HepG2 (cell line): ENCODE data around the gene TNFRSF18.

ENCODE experiments used
- EED ChIP-seq: sonication (generic); formaldehyde crosslinking; IDR thresholded peaks from 2 replicates; pipeline ENCODE4 v1.5.0; 2020; ENCODE audit warnings: mild to moderate bottlenecking, missing genetic modification reagents
- RAD21 ChIP-seq: fragments of 450-650 bp; formaldehyde crosslinking; IDR thresholded peaks from 2 replicates; pipeline ENCODE4 v1.5.0; 2020; ENCODE audit warnings: mild to moderate bottlenecking
- RNF2 ChIP-seq: fragments of 450-650 bp; conservative IDR thresholded peaks from 2 replicates; pipeline ENCODE4 v1.6.1; 2016; ENCODE audit warnings: low read depth
- ZNF841 ChIP-seq: sonication (generic); formaldehyde crosslinking; IDR thresholded peaks from 2 replicates; pipeline ENCODE4 v1.8.1; 2023; ENCODE audit warnings: missing genetic modification reagents, borderline replicate concordance
- TF ChIP-seq, protein P1 (sequence below): sonication (generic); formaldehyde crosslinking; IDR thresholded peaks from 2 replicates; pipeline ENCODE4 v1.5.0; 2020; ENCODE audit warnings: mild to moderate bottlenecking, missing genetic modification reagents, moderate library complexity
- TF ChIP-seq, protein P2 (sequence below): IDR thresholded peaks from 2 replicates; pipeline ENCODE4 v1.6.1; 2016; ENCODE audit warnings: missing biosample characterization, missing genetic modification reagents, low read depth

DNA sequence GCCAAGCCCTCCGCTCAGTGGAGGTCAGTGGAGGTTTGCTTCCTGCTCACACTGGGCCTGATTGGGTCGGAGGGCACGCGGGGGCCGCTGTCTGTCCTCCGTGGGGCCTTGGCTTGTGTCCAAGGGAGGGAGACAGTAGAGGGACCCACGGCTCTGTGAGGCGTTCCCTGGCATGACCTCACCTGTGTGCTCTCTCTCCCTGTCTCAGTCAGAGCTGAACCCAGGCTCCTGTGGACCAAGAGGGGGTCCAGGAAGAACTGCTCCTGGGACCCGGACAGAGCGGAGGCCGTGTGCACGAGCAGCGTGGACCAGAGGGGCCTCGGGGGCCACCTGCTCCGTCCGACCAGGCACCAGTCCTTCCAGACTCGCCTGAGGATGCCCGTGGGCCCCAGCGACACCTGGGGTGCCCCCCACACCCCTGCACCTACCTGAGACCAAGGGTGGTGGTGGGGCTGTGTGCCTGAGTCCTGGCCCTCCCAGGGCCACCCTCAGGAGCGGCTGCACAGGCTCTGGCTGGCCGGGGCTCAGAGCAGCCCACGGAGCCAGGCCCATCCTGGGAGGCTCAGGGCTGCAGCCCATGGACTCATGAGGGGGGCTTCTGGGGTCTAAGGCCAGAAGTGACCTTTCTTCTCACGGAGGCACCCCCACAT, 46.0 kb downstream of the TNFRSF18 start:
- TF ChIP-seq ZNF841 (CRISPR knock-in tag) (no peak), RAD21 (no peak), EED (CRISPR knock-in tag) (no peak), RNF2 (no peak)
- TF ChIP-seq, protein P1, sequence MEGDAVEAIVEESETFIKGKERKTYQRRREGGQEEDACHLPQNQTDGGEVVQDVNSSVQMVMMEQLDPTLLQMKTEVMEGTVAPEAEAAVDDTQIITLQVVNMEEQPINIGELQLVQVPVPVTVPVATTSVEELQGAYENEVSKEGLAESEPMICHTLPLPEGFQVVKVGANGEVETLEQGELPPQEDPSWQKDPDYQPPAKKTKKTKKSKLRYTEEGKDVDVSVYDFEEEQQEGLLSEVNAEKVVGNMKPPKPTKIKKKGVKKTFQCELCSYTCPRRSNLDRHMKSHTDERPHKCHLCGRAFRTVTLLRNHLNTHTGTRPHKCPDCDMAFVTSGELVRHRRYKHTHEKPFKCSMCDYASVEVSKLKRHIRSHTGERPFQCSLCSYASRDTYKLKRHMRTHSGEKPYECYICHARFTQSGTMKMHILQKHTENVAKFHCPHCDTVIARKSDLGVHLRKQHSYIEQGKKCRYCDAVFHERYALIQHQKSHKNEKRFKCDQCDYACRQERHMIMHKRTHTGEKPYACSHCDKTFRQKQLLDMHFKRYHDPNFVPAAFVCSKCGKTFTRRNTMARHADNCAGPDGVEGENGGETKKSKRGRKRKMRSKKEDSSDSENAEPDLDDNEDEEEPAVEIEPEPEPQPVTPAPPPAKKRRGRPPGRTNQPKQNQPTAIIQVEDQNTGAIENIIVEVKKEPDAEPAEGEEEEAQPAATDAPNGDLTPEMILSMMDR (CRISPR knock-in tag): no peak
- TF ChIP-seq, protein P2, sequence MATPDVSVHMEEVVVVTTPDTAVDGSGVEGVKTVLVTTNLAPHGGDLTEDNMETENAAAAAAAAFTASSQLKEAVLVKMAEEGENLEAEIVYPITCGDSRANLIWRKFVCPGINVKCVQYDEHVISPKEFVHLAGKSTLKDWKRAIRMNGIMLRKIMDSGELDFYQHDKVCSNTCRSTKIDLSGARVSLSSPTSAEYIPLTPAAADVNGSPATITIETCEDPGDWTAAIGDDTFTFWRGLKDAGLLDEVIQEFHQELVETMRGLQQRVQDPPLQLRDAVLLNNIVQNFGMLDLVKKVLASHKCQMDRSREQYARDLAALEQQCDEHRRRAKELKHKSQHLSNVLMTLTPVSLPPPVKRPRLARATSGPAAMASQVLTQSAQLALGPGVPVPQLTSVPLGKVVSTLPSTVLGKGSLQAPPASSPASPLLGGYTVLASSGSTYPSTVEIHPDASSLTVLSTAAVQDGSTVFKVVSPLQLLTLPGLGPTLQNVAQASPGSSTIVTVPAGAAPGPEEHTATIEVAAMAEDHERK (CRISPR knock-in tag): no peak
